ENCODE results near the gene KIF21A. TPM values are rescaled to one million over a fixed set of nuclear protein-coding genes. Genes with fewer than 3 reads are reported as not detected.

KIF21A gene
- total RNA-seq, 4 donors from 2014 or later: 2.4 to 32.0 (median 17.5) TPM

GRCh38 chr12:39378341-39378740 lies 64.6 kb downstream of the KIF21A start:
- no peaks in the 10 kb centered on the region for H3K36me3 ChIP-seq
- no peaks in the 10 kb centered on the region for H3K9me3 ChIP-seq
- intact Hi-C loops (cut with DNase I; ENCODE audit: low total_unique reads): no loop called here
- no peaks in the 10 kb centered on the region for H3K4me1 ChIP-seq
- H3K27ac ChIP-seq: peak overlapping the region in 1 of 2 donors; percentile 40
- TF ChIP-seq POLR2A (IDR thresholded peaks at IDR 0.05): no peak
- TF ChIP-seq CTCF (IDR thresholded peaks at IDR 0.05): no peak
- H3K4me3 ChIP-seq: no peak overlapping the region
- DNase-seq: no peak
- H3K27me3 ChIP-seq: no peaks in the 10 kb centered on the region

GRCh38 chr12:39375206-39375808 lies 67.6 kb downstream of the KIF21A start:
- Histone ChIP-seq H3K4me3 (no peak overlapping the region), H3K27ac (no peak overlapping the region), H3K9me3 (no peaks in the 10 kb centered on the region), H3K36me3 (no peaks in the 10 kb centered on the region), H3K4me1 (no peaks in the 10 kb centered on the region), H3K27me3 (no peaks in the 10 kb centered on the region)
- TF ChIP-seq CTCF (IDR thresholded peaks at IDR 0.05) (no peak), POLR2A (IDR thresholded peaks at IDR 0.05) (no peak)
- intact Hi-C loops (cut with DNase I; ENCODE audit: low total_unique reads): no loop called here
- no peak for DNase-seq

GRCh38 chr12:39372929-39373328 lies 70.0 kb downstream of the KIF21A start:
- Histone ChIP-seq H3K9me3 (no peaks in the 10 kb centered on the region), H3K36me3 (no peaks in the 10 kb centered on the region), H3K4me1 (no peaks in the 10 kb centered on the region), H3K27ac (no peak overlapping the region), H3K27me3 (no peaks in the 10 kb centered on the region), H3K4me3 (no peak overlapping the region)
- intact Hi-C loops (cut with DNase I; ENCODE audit: low total_unique reads): no loop called here
- TF ChIP-seq POLR2A (IDR thresholded peaks at IDR 0.05) (no peak), CTCF (IDR thresholded peaks at IDR 0.05) (no peak)
- no peak for DNase-seq

- Histone ChIP-seq H3K27me3 (no peaks in the 10 kb centered on the region), H3K4me1 (no peaks in the 10 kb centered on the region), H3K36me3 (no peaks in the 10 kb centered on the region), H3K4me3 (no peak overlapping the region), H3K27ac (no peak overlapping the region), H3K9me3 (no peaks in the 10 kb centered on the region)
- intact Hi-C loops (cut with DNase I; ENCODE audit: low total_unique reads): no loop called here
- DNase-seq: no peak
- TF ChIP-seq POLR2A (IDR thresholded peaks at IDR 0.05) (no peak), CTCF (IDR thresholded peaks at IDR 0.05) (no peak)
Observed at GRCh38 chr12:39372204-39372925, 70.6 kb downstream of the KIF21A start.

- Histone ChIP-seq H3K4me3 (no peak overlapping the region), H3K27me3 (no peaks in the 10 kb centered on the region), H3K9me3 (no peaks in the 10 kb centered on the region), H3K4me1 (no peaks in the 10 kb centered on the region), H3K36me3 (no peaks in the 10 kb centered on the region), H3K27ac (no peak overlapping the region)
- no peak for DNase-seq
- intact Hi-C loops (cut with DNase I; ENCODE audit: low total_unique reads): no loop called here
- TF ChIP-seq POLR2A (IDR thresholded peaks at IDR 0.05): no peak
- TF ChIP-seq CTCF (IDR thresholded peaks at IDR 0.05): no peak
Observed at GRCh38 chr12:39369756-39370155, 73.2 kb downstream of the KIF21A start.
